Activated CD4-positive, alpha-beta memory T cell treated with anti-CD3 and anti-CD28 coated beads, Interleukin-2, amount 10 ng/mL, durations not matched to agents 7 days and 5 days (primary cell): ENCODE results near the gene LENG8. TPM values are rescaled to one million over a fixed set of nuclear protein-coding genes. Genes with fewer than 3 reads are reported as not detected.

Experiments
- CTCF ChIA-PET: fragments of 350-600 bp; sonication (Branson Sonifier 250); formaldehyde crosslinking; loops from one replicate; lab custom pipeline; 2021; ENCODE audit warnings: antibody characterized with exemption, inconsistent platforms; lab: Charles Lee
- POLR2A ChIA-PET: fragments of 350-600 bp; sonication (Branson Sonifier 250); formaldehyde crosslinking; loops from one replicate; lab custom pipeline; 2021; ENCODE audit warnings: antibody characterized with exemption; lab: Charles Lee
- DNase-seq: peaks from one replicate; pipeline ENCODE4 v3.0.0-alpha.2; 2020
- H3K27ac Mint-ChIP-seq: one replicate; pipeline ENCODE4 v1.8.0; 2021; ENCODE audit warnings: mild to moderate bottlenecking, mixed read lengths
- H3K27me3 Mint-ChIP-seq: one replicate; pipeline ENCODE4 v1.8.0; 2021; ENCODE audit warnings: mixed read lengths
- H3K36me3 Mint-ChIP-seq: one replicate; pipeline ENCODE4 v1.8.0; 2021; ENCODE audit warnings: low read depth, mixed read lengths
- H3K4me1 Mint-ChIP-seq: one replicate; pipeline ENCODE4 v1.8.0; 2021; ENCODE audit warnings: mixed read lengths
- H3K4me3 Mint-ChIP-seq: one replicate; pipeline ENCODE4 v1.8.0; 2021; ENCODE audit warnings: mild to moderate bottlenecking, mixed read lengths
- H3K9me3 Mint-ChIP-seq: one replicate; pipeline ENCODE4 v1.8.0; 2021; ENCODE audit warnings: mixed read lengths
- total RNA-seq, 2 experiments: library from RNA; stranded (reverse); gene quantifications; one replicate each; pipeline ENCODE4 v1.2.3, GENCODE V29; 2021

Gene LENG8
- total RNA-seq, 2 experiments from 2014 or later, result 231 to 233 TPM

DNA sequence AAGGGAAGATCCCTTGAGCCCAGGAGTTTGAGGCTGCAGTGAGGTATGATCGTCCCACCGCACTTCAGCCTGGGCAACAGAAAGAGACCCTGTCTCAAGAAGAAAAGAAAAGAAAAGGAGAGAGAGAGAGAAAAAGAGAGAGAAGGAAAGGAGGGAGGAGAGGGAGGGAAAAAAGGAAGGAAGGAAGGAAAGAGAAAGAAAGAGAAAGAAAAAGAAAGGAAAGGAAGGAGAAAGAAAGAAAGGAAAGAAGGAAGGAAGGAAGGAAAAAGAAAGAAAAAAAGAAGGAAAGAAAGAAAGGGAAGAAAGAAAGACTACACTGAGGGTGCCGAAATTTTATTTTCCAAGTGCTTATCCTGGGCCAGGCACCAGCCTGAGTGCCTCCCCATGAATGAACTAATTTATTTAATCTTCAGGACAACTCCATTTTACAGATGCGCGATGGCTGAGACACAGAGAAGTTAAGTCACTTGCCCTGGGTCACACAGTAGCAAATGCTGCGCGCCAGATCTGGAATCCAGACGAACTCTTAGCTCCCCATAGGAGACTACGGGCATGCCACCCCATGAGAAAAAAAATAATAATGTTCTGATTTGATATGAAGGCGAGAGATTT is 21.4 kb downstream of the LENG8 start:
- DNase-seq, result no peak
- Mint-ChIP-seq H3K9me3 (no peaks in the 10 kb centered on the region), H3K27ac (no peak overlapping the region), H3K4me1 (peaks cover 14% of the 10 kb centered on the region), H3K4me3 (no peak overlapping the region), H3K36me3 (no peaks in the 10 kb centered on the region), H3K27me3 (peaks cover 47% of the 10 kb centered on the region)
- ChIA-PET CTCF (interaction anchor here (1.6 kb wide), 1 partner anchor 11 kb away, joined by 3 read pairs; no protein-coding TSS in a partner anchor), POLR2A (interaction anchor here (1.2 to 1.6 kb wide), 2 partner anchors 10 to 22 kb away, joined by 3 read pairs; partner anchors contain the start of gene LENG8)

- H3K27ac Mint-ChIP-seq, result no peak overlapping the region
- H3K36me3 Mint-ChIP-seq, result no peaks in the 10 kb centered on the region
- ChIA-PET CTCF (no interaction called here), POLR2A (no interaction called here)
- DNase-seq, result no peak
- peaks cover 42% of the 10 kb centered on the region for H3K27me3 Mint-ChIP-seq
- no peak overlapping the region for H3K4me3 Mint-ChIP-seq
- peaks cover 10% of the 10 kb centered on the region for H3K4me1 Mint-ChIP-seq
- H3K9me3 Mint-ChIP-seq, result no peaks in the 10 kb centered on the region
These were observed 22.2 kb downstream of the LENG8 start for GRCh38 chr19:54470991-54471782.

- no peak within 1 kb of the TSS for H3K4me3 Mint-ChIP-seq
- H3K36me3 Mint-ChIP-seq, result no peaks in the 10 kb centered on the region
- no peak for DNase-seq
- peaks cover 7% of the 10 kb centered on the region for H3K4me1 Mint-ChIP-seq
- CTCF ChIA-PET, result interaction anchor here (1.3 to 1.5 kb wide), 2 partner anchors 180 to 201 kb away, joined by 3 to 4 read pairs; no protein-coding TSS in a partner anchor
- H3K9me3 Mint-ChIP-seq, result no peaks in the 10 kb centered on the region
- peaks cover 43% of the 10 kb centered on the region for H3K27me3 Mint-ChIP-seq
- no peak within 1 kb of the TSS for H3K27ac Mint-ChIP-seq
- POLR2A ChIA-PET, result no interaction called here
These were observed 24.3 kb downstream of the LENG8 start, which contains the start of gene CDC42EP5 for GRCh38 chr19:54473071-54473891. Gene CDC42EP5, minus strand, starts transcription at chr19:54473296. Its CDS starts 7,749 bp downstream, at chr19:54465547.

DNA sequence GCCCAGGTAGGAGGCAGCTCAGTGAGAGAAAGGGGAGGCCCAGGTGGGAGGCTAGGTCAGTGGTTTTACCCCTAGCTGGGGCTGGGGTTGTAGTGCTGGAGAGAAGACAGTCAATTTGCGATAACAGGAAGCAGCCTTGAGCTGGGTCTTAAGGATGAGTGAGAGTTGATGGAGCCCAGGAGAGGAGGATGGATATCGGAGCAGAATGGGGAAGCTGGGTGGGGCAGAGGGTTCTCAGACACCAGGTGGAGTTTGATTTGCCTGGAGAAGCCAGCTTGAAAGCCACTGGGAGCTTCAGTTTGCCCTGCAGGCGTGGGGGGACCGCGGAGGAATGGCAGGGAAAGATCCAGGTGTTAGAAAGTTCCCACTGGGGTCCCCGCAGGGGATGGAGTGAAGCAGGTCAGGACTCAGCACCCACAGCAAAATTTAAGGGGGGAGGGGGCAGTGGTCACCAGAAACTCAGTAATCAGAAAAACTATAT is 24.9 kb downstream of the LENG8 start:
- H3K36me3 Mint-ChIP-seq, result no peaks in the 10 kb centered on the region
- DNase-seq, result no peak
- H3K4me3 Mint-ChIP-seq, result no peak overlapping the region
- ChIA-PET POLR2A (no interaction called here), CTCF (interaction anchor here (1.3 to 1.5 kb wide), 2 partner anchors 179 to 200 kb away, joined by 3 to 4 read pairs; no protein-coding TSS in a partner anchor)
- peaks cover 9% of the 10 kb centered on the region for H3K4me1 Mint-ChIP-seq
- H3K9me3 Mint-ChIP-seq, result no peaks in the 10 kb centered on the region
- no peak overlapping the region for H3K27ac Mint-ChIP-seq
- peaks cover 40% of the 10 kb centered on the region for H3K27me3 Mint-ChIP-seq

GRCh38 chr19:54475706-54476105 is 26.7 kb downstream of the LENG8 start:
- H3K36me3 Mint-ChIP-seq, result no peaks in the 10 kb centered on the region
- H3K27me3 Mint-ChIP-seq, result peaks cover 27% of the 10 kb centered on the region
- no peak for DNase-seq
- POLR2A ChIA-PET, result no interaction called here
- H3K9me3 Mint-ChIP-seq, result no peaks in the 10 kb centered on the region
- peaks cover 12% of the 10 kb centered on the region for H3K4me1 Mint-ChIP-seq
- H3K4me3 Mint-ChIP-seq, result no peak overlapping the region
- CTCF ChIA-PET, result no interaction called here
- H3K27ac Mint-ChIP-seq, result no peak overlapping the region

DNA sequence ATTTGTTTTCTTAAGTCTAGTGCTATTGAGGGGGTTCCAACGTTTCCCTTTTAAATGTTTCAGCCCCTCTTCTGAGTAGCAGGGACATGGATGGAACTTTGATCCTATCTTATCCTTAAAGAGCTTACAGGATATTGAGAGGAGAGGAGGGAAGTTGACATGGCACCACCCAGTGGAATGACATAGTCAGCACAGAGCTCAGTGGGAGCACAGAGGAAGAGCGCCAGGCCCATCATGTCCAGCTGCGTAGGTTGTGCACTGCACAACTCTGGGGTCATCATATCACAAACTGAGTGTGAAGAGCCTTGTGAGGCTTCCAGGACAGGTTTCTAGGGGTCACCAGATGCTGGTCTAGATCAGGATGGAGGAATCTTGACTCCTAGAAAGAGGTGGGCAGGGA is 28.7 kb downstream of the LENG8 start:
- Mint-ChIP-seq H3K27me3 (peaks cover 30% of the 10 kb centered on the region), H3K9me3 (no peaks in the 10 kb centered on the region), H3K27ac (no peak overlapping the region), H3K4me1 (peaks cover 20% of the 10 kb centered on the region), H3K36me3 (no peaks in the 10 kb centered on the region), H3K4me3 (no peak overlapping the region)
- CTCF ChIA-PET, result interaction anchor here (0.5 to 5.7 kb wide), 6 partner anchors 10 to 205 kb away, joined by 3 to 89 read pairs (median 8); no protein-coding TSS in a partner anchor
- DNase-seq, result no peak
- POLR2A ChIA-PET, result interaction anchor here (1.0 kb wide), 1 partner anchor 29 kb away, joined by 3 read pairs; the partner anchor contains the start of gene LENG8

DNA sequence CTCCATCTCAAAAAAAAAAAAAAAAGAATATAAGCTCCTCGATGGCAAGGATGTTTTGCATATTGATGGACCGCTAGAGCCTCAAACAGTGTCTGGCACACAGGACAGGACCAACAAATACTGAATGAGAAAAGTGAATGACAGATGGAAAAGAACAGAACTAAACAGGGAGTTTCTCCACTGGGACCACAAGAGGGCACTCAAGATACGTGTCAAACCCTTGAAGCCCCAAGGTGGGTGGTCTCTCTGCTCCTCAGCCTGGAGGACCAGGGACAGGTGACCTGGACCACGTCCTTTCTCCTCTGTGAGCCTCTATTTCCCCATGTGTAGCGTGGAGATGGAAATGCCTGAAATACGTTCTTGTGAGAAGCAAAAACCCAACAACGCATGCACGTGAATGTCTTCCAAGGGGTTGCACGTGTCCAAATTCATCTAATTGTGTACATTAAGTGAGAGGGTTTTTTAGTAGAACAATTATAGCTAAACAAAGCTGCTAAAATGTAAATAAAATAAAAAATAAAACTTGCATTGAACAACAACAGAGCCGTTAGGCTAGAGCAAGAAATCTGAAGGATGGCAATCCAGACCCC is 29.8 kb downstream of the LENG8 start:
- Mint-ChIP-seq H3K27me3 (peaks cover 26% of the 10 kb centered on the region), H3K4me1 (peaks cover 24% of the 10 kb centered on the region), H3K4me3 (no peak overlapping the region), H3K9me3 (no peaks in the 10 kb centered on the region), H3K27ac (no peak overlapping the region), H3K36me3 (no peaks in the 10 kb centered on the region)
- peak; percentile 39 for DNase-seq
- CTCF ChIA-PET, result interaction anchor here (0.8 to 5.7 kb wide), 13 partner anchors 10 to 206 kb away, joined by 3 to 89 read pairs (median 4); partner anchors contain the start of gene LENG8
- POLR2A ChIA-PET, result no interaction called here

DNA sequence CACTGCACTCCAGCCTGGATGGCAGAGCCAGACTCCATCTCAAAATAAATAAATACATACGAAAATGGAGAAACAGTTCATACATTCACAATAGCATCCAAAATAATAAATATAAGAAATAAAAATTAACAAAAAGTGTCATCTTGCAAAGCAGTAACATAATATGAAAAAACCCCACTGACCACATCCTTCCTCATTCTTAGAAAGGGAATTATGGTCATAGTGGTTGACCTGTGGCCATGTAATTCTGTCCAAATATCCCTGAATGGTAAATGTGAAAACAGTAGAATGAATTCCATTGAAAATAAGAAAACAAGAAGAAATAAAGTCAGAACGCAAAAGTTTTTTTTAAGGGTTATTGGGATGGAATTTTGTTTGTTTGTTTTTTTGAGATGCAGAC is 31.1 kb downstream of the LENG8 start:
- Mint-ChIP-seq H3K27ac (no peak overlapping the region), H3K27me3 (peaks cover 33% of the 10 kb centered on the region)

GRCh38 chr19:54481326-54481930 is 32.4 kb downstream of the LENG8 start:
- Mint-ChIP-seq H3K27me3 (peaks cover 41% of the 10 kb centered on the region), H3K9me3 (no peaks in the 10 kb centered on the region), H3K4me1 (peaks cover 38% of the 10 kb centered on the region), H3K27ac (no peak overlapping the region), H3K4me3 (no peak overlapping the region), H3K36me3 (no peaks in the 10 kb centered on the region)
- CTCF ChIA-PET, result interaction anchor here (0.7 to 5.7 kb wide), 18 partner anchors 12 to 931 kb away, joined by 3 to 89 read pairs (median 3); partner anchors contain the start of gene LILRB4
- peak; percentile 40 for DNase-seq
- POLR2A ChIA-PET, result interaction anchor here (0.6 kb wide), 1 partner anchor 25 kb away, joined by 3 read pairs; no protein-coding TSS in a partner anchor

More for the DNA sequence above, 31.1 kb downstream of the LENG8 start:
- no peaks in the 10 kb centered on the region for H3K9me3 Mint-ChIP-seq
- peaks cover 30% of the 10 kb centered on the region for H3K4me1 Mint-ChIP-seq
- ChIA-PET POLR2A (interaction anchor here (0.8 kb wide), 1 partner anchor 10 kb away, joined by 3 read pairs; no protein-coding TSS in a partner anchor), CTCF (interaction anchor here (1.3 to 5.7 kb wide), 6 partner anchors 9 to 200 kb away, joined by 4 to 89 read pairs (median 10); no protein-coding TSS in a partner anchor)
- no peak for DNase-seq
- H3K4me3 Mint-ChIP-seq, result no peak overlapping the region
- H3K36me3 Mint-ChIP-seq, result no peaks in the 10 kb centered on the region

GRCh38 chr19:54482889-54483288 is 33.9 kb downstream of the LENG8 start:
- no peak overlapping the region for H3K27ac Mint-ChIP-seq
- H3K27me3 Mint-ChIP-seq, result peaks cover 33% of the 10 kb centered on the region
- H3K9me3 Mint-ChIP-seq, result no peaks in the 10 kb centered on the region
- ChIA-PET CTCF (interaction anchor here (0.6 to 1.6 kb wide), 2 partner anchors 192 to 224 kb away, joined by 6 to 8 read pairs; no protein-coding TSS in a partner anchor), POLR2A (no interaction called here)
- no peak for DNase-seq
- H3K4me1 Mint-ChIP-seq, result peaks cover 38% of the 10 kb centered on the region
- H3K4me3 Mint-ChIP-seq, result no peak overlapping the region
- H3K36me3 Mint-ChIP-seq, result no peaks in the 10 kb centered on the region

GRCh38 chr19:54484451-54484850 is 35.5 kb downstream of the LENG8 start:
- no peak overlapping the region for H3K27ac Mint-ChIP-seq
- no peaks in the 10 kb centered on the region for H3K36me3 Mint-ChIP-seq
- H3K4me3 Mint-ChIP-seq, result no peak overlapping the region
- ChIA-PET CTCF (no interaction called here), POLR2A (no interaction called here)
- H3K9me3 Mint-ChIP-seq, result no peaks in the 10 kb centered on the region
- peaks cover 35% of the 10 kb centered on the region for H3K4me1 Mint-ChIP-seq
- peaks cover 33% of the 10 kb centered on the region for H3K27me3 Mint-ChIP-seq
- DNase-seq, result no peak
